ENCODE measurements around the gene LHX6.

Gene LHX6

DNA sequence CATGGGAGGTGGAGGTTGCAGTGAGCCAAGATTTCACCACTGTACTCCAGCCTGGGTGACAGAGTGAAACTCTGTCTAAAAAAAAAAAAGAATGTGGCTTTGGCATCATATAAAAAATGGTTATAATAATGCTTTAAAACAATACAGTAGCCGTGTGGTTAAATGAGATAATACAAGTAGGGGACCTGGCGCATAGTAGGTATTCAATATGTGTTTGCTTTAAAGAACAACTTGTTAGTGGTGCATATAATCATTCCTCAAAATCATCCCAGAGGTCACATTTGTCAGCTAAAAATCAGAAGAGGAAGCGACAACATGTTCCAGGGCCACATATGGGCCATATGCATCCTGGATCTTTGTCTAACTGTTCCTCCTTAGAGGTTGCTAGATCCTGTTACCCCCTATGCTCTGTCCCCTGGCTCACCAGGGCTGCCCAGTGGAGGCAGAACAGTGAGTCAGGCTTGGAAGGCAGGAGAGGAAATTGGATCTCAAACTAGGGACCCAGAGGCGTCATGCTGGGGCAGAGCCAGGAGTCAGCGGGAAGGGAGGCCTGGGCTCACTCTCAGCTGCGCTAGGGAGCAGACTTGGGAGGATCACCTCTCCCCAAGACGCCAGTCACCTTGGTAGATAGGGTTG, 27.7 kb downstream of the LHX6 start:
- TF ChIP-seq, protein P1, sequence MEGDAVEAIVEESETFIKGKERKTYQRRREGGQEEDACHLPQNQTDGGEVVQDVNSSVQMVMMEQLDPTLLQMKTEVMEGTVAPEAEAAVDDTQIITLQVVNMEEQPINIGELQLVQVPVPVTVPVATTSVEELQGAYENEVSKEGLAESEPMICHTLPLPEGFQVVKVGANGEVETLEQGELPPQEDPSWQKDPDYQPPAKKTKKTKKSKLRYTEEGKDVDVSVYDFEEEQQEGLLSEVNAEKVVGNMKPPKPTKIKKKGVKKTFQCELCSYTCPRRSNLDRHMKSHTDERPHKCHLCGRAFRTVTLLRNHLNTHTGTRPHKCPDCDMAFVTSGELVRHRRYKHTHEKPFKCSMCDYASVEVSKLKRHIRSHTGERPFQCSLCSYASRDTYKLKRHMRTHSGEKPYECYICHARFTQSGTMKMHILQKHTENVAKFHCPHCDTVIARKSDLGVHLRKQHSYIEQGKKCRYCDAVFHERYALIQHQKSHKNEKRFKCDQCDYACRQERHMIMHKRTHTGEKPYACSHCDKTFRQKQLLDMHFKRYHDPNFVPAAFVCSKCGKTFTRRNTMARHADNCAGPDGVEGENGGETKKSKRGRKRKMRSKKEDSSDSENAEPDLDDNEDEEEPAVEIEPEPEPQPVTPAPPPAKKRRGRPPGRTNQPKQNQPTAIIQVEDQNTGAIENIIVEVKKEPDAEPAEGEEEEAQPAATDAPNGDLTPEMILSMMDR (IDR thresholded peaks at IDR 0.05; ENCODE audit: borderline replicate concordance, insufficient read depth, low read depth, low read length), result no peak
- H3K4me3 ChIP-seq (ENCODE audit: low read depth, low read length), result no peak overlapping the region

DNA sequence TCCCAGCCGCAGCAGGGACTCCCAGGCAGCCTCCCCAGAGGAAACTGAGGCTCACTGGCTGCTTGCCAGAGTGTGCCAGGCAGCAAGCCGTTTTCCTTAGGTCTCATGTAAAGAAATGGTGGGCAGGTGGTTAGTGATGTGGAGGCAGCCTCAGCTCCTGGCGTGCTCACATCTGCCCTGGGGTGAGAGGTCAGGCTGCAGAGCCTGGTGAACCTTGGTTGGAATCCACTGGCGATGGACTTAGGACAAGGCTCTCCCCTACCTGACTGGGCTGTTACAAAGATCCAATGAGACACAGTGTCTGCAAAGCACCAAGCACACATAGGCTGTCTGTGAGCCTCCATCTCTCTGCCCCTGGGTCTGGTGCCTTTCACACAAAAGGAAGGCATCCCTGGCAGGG, 30.9 kb downstream of the LHX6 start:
- no peak overlapping the region for H3K4me3 ChIP-seq (ENCODE audit: low read depth, low read length)

DNA sequence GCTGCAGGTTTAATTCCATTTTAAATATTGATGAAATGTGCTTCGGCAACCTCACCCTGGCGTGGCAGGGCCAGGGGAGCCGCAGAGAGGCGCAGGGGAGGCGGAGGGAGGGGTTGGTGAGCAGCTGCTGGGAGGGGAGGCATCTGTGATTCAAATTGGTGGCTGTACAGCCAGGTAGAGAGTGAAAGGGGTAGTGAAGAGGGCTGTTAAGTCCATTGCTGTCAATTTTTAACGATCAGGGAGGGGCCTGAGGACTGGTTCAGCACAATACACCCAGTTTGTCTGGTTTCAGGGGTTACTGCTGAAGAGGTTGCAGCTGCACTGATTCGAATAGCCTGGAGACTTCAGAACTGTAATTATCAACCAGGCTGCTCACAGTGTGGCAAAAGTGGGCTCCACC, 31.3 kb downstream of the LHX6 start:
- TF ChIP-seq, protein P1 (IDR thresholded peaks at IDR 0.05; ENCODE audit: borderline replicate concordance, insufficient read depth, low read depth, low read length), result no peak
- no peak overlapping the region for H3K4me3 ChIP-seq (ENCODE audit: low read depth, low read length)

More for the DNA sequence above, 30.9 kb downstream of the LHX6 start:
- TF ChIP-seq, protein P1 (IDR thresholded peaks at IDR 0.05; ENCODE audit: borderline replicate concordance, insufficient read depth, low read depth, low read length), result no peak

DNA sequence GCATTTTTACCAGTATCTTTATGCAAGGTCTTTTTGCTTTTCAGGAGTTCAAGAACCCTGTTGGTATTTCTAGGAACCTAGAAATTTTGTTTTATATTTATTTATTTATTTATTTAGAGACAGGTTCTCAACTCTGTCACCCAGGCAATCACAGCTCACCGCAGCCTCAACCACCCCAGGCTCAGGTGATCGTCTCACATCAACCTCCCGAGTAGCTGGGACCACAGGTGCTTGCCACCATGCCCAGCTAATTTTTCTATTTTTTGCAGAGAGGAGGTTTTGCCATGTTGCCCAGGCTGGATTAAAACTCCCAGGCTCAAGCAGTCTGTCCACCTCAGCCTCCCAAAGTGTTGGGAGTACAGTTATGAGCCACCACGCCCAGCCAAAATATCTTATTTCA, 32.9 kb downstream of the LHX6 start:
- H3K4me3 ChIP-seq (ENCODE audit: low read depth, low read length), result no peak overlapping the region
- TF ChIP-seq, protein P1 (IDR thresholded peaks at IDR 0.05; ENCODE audit: borderline replicate concordance, insufficient read depth, low read depth, low read length), result no peak

DNA sequence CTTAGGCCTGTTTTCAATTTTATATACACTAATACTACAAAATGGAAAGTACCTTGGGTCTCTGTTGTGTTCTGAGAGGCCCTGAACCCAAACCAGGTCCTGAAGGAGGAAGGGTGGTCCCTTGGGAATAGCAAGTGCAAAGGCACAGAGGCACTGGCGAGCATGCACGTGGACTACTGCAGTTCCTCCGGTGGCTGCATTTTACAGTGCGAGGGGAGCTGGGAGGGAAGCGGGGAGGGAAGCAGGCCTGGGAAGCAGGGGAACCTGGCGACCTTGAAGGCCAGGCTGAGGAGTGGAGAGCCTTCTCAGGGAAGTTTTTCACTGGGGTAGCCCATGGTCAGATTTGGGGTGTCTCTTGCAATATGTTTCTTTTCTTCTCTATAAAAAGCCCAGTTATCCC, 35.1 kb downstream of the LHX6 start:
- no peak overlapping the region for H3K4me3 ChIP-seq (ENCODE audit: low read depth, low read length)
- TF ChIP-seq, protein P1 (IDR thresholded peaks at IDR 0.05; ENCODE audit: borderline replicate concordance, insufficient read depth, low read depth, low read length), result no peak

DNA sequence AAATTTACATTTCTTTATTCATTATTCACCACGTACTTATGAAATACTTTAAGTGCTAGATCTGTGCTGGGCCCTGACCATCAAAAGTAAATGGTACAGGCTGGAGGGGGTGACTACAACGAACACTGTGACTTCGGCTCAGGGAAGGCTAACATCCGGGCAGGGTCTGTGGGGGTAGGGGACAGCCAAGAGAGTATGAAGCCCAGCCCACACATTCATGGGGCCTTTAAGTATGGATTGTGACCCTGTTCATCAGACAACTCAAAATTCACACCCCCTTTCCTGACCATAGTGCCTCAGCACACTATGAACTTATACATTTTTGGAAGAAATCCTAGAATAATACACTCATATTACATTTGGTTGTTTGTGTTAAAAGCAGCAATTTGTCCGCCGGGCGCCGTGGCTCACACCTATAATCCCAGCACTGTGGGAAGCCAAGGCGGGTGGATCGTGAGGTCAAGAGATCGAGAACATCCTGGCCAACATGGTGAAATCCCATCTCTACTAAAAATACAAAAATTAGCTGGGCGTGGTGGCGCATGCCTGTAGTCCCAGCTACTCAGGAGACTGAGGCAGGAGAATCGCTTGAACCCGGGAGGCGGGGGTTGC, 35.7 kb downstream of the LHX6 start:
- TF ChIP-seq, protein P1 (IDR thresholded peaks at IDR 0.05; ENCODE audit: borderline replicate concordance, insufficient read depth, low read depth, low read length), result no peak
- H3K4me3 ChIP-seq (ENCODE audit: low read depth, low read length), result no peak overlapping the region

DNA sequence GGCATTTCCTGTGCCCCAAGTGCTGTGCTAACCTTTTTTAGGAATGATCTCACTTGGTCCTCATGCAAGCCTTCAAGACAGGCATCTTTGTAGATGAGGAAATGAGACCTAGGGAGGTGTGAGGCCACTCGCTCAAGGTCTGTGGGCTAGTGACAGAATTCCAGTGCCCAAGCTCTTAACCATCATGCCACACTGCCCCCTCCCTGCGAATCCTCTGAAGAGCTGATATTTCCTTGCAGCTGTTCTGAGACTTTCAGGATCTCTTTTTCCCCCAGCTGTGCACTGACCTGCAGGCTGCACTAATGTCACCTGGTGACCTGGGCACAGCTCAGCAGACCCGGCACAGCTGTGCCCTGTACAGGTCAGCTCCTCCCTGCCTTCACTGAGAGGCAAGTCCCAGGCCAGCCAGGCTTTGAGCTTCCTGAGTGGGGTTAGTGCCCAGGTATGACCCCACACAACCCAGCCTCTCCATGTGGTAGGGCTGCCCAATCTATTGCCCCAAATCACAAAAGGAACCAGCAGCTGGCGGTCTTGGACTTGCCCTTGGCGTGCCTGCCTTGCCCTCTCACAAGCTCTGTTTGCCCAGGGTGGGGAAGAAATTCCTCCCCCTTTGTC, 36.4 kb downstream of the LHX6 start:
- TF ChIP-seq, protein P1 (IDR thresholded peaks at IDR 0.05; ENCODE audit: borderline replicate concordance, insufficient read depth, low read depth, low read length), result no peak
- no peak overlapping the region for H3K4me3 ChIP-seq (ENCODE audit: low read depth, low read length)

All from GM12875 (cell line).